Choroid plexus epithelial cell (primary cell): Measurements from ENCODE around the gene GULP1.

Experiments
- DNase-seq: peaks from one replicate; pipeline ENCODE4 v3.0.0-alpha.2; 2010; ENCODE audit warnings: low read depth
- H3K4me3 ChIP-seq: 2 replicates; pipeline ENCODE4 v1.5.1; 2011; ENCODE audit warnings: low read depth, mild to moderate bottlenecking, control low read depth, low read length, moderate library complexity
- TF ChIP-seq, protein P1 (sequence below): conservative IDR thresholded peaks from 2 replicates; pipeline ENCODE4 v1.5.1; 2011; ENCODE audit warnings: low read depth, mild to moderate bottlenecking, control low read depth, inconsistent platforms, low read length, moderate library complexity

Gene GULP1

DNA sequence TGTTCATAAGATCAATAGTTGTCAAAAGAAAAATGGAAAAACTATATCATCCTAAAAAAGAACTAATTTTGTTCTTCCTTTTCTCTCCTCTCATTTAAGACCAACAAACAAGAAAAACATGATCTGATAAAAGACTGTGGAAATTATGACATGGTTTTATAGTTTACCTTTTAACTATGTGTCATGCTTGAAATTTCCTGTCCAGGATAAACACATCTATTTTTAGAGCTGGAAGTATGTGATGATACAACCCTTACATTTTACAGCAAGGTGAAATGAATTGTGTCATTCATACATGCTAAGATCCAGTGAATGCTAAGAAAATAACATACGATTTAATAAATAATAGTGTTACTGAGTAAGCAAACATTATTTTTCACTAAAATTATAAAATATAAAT, 89.9 kb downstream of the GULP1 start:
- TF ChIP-seq, protein P1, sequence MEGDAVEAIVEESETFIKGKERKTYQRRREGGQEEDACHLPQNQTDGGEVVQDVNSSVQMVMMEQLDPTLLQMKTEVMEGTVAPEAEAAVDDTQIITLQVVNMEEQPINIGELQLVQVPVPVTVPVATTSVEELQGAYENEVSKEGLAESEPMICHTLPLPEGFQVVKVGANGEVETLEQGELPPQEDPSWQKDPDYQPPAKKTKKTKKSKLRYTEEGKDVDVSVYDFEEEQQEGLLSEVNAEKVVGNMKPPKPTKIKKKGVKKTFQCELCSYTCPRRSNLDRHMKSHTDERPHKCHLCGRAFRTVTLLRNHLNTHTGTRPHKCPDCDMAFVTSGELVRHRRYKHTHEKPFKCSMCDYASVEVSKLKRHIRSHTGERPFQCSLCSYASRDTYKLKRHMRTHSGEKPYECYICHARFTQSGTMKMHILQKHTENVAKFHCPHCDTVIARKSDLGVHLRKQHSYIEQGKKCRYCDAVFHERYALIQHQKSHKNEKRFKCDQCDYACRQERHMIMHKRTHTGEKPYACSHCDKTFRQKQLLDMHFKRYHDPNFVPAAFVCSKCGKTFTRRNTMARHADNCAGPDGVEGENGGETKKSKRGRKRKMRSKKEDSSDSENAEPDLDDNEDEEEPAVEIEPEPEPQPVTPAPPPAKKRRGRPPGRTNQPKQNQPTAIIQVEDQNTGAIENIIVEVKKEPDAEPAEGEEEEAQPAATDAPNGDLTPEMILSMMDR, result no peak
- no peak overlapping the region for H3K4me3 ChIP-seq
- DNase-seq, result peak; percentile 83

DNA sequence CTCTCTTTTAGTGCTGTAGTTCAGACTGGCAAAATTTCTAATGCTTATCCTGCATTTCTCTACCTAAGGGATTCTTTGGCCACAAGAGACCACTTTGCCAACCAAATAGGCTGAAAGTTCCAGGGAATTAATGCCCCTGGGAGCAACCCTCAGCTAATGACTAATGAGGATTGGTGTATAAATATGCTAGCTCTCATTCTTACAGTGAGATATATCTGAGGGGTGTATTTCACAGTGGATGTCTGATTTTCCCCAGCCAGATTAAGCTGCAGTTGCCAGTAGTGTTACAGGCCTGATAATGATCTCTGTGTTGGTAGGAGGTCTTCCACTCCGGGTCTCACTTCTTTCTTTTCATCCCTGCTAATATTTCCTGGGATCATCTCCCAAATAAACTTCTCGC, 90.4 kb downstream of the GULP1 start:
- H3K4me3 ChIP-seq, result no peak overlapping the region
- TF ChIP-seq, protein P1, result no peak
- peak; percentile 21 for DNase-seq

DNA sequence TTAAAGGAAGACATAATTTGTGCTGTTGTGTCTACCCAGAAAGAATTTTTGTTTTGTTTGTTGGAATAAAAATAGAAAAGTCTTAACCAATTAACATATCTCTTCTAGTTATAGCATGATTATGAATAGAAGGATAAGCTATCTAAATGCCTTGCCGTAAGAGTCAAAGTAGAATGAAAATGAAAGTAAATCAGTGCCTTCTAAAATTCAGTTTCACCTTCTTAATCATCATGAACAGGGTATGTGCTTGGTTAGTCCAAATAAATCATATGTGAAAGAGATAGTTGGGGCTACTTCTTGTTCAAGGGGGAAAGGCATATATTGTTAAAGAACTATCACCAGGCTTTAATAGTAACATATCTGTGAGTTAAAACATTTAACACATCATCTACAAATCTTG, 91.5 kb downstream of the GULP1 start:
- DNase-seq, result peak; percentile 15
- TF ChIP-seq, protein P1, result no peak
- H3K4me3 ChIP-seq, result no peak overlapping the region

DNA sequence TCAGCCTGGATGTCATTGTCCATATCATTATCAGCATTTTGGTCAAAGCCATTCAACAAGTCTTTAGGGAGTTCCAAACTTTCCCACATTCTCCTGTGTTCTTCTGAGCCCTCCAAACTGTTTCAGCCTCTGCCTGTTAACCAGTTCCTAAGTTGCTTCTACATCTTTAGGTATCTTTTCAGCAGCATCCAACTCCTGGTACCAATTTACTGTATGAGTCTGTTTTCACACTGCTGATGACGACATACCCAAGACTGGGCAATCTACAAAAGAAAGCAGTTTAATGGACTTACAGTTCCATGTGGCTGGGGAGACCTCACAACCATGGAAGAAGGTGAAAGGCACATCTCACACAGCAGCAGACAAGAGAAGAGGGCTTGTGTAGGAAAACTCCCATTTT, 94.2 kb downstream of the GULP1 start:
- no peak for DNase-seq
- TF ChIP-seq, protein P1, result no peak

DNA sequence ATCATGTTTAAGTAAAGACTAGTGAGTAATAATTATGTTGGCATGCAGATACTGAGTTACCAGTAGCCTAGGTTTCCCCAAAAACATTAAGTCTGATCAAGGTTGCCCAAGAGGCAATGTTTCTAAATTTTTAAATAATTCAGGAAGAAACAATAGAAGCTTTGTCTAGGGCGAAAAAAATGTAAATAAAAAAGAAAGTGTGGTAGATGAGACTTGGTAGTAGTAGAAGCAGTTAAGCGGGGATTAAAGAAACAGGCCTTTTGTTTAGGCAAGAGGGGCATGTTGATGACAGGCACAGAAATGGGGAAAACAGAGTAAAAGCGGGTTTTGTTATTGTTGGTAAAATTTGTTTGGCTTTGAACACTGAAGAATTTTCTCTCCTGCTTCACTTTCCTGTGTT, 97.2 kb downstream of the GULP1 start:
- DNase-seq, result no peak
- H3K4me3 ChIP-seq, result no peak overlapping the region
- TF ChIP-seq, protein P1, result no peak

More for the DNA sequence above, 94.2 kb downstream of the GULP1 start:
- no peak overlapping the region for H3K4me3 ChIP-seq

DNA sequence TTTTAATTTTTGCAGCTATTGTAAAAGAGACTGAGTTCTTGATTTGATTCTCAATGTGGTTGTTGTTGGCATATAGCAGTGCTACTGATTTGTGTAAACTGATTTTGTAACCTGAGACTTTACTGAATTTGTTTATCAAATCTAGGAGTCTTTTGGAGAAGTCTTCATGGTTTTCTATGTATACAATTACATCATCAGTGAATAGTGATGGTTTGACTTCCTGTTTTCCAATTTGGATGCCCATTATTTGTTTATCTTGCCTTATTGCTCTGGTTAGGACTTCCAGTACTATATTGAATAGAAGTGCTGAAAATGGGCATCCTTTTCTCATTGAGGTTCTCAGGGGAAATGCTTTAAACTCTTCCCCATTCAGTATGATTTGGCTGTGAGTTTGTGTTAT, 99.7 kb downstream of the GULP1 start:
- no peak overlapping the region for H3K4me3 ChIP-seq
- TF ChIP-seq, protein P1, result no peak
- DNase-seq, result no peak

DNA sequence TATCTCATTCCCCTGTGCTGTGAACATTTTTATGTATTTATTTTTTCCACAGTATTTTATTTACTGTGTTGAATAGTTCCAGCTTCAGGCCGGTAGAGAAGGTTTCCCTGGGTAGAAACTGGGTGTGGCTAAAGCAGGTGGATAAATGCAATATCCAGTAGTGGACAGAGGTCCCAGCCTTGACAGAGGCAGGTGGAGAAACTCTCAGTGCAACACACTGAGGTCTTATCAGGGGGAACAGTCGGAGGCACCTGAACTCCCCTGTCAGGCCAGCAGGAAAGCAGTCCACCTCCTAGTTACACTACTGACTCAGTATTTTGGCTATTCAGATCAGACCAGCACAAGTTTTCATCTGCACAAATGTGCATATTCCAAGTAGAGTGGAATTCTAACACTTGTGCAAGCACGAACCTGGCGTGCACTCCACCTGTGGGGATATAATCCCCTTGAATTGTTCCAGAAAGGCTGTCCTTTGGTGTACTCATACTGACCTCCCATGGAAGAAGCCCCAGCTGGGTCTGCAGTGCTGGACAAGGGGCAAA, 103.3 kb downstream of the GULP1 start:
- no peak for DNase-seq
- H3K4me3 ChIP-seq, result no peak overlapping the region
- TF ChIP-seq, protein P1, result no peak
